SK-N-SH (cell line): ENCODE results near the gene CDH23. TPM values are rescaled to one million over a fixed set of nuclear protein-coding genes. Genes with fewer than 3 reads are reported as not detected.

Source experiments
- CTCF ChIA-PET: fragments of 300-600, 350-600 bp; formaldehyde crosslinking; extraction: SDS; loops from one replicate; lab custom pipeline; 2021; lab: Yijun Ruan, JAX
- POLR2A ChIA-PET: fragments of 350-600 bp; sonication (Branson Sonifier 250); formaldehyde crosslinking; extraction: SDS; loops from one replicate; lab custom pipeline; 2020; ENCODE audit warnings: antibody characterized with exemption, inconsistent platforms; lab: Yijun Ruan, JAX
- DNase-seq: peaks from one replicate; pipeline ENCODE4 v3.0.0; 2012
- H2AFZ ChIP-seq: fragments of 200-600 bp; sonication (generic); 2 replicates; pipeline ENCODE4 v1.8.1; 2016; ENCODE audit warnings: antibody characterized with exemption, mild to moderate bottlenecking, low read depth
- H3F3A ChIP-seq: fragments of 200-600 bp; sonication (generic); replicated peaks from 2 replicates; pipeline ENCODE3; 2016; ENCODE audit warnings: antibody characterized with exemption, mild to moderate bottlenecking; ENCODE audit not compliant: insufficient read depth
- H3K27ac ChIP-seq, 2 experiments: fragments of 200-500 bp in 1 of 2; fragments of 200-600 bp in 1 of 2; sonication (Bioruptor generic) in 1 of 2; sonication (generic), shearing (Covaris generic) in 1 of 2; 2 replicates each; pipeline versions ENCODE4 v1.5.1 to v1.6.1; 2014 to 2016; ENCODE audit warnings: low read depth in 2 of 2, inconsistent platforms in 1 of 2, low read length in 1 of 2, mild to moderate bottlenecking in 1 of 2, mixed read lengths in 1 of 2
- H3K27me3 ChIP-seq: fragments of 200-600 bp; sonication (generic), shearing (Covaris generic); 2 replicates; pipeline ENCODE4 v1.6.1; 2016; ENCODE audit warnings: mixed run types; ENCODE audit not compliant: insufficient read depth
- H3K36me3 ChIP-seq, 2 experiments: fragments of 200-500 bp in 1 of 2; fragments of 200-600 bp in 1 of 2; sonication (Bioruptor generic) in 1 of 2; sonication (generic) in 1 of 2; replicated peaks in 1 of 2; 2 replicates each; pipeline versions ENCODE3 to v1.5.1; 2014 to 2016; ENCODE audit warnings: low read length in 1 of 2, mild to moderate bottlenecking in 1 of 2; ENCODE audit not compliant: insufficient read depth in 2 of 2, control insufficient read depth in 1 of 2
- H3K4me1 ChIP-seq, 2 experiments: fragments of 200-500 bp in 1 of 2; fragments of 200-600 bp in 1 of 2; sonication (Bioruptor generic) in 1 of 2; sonication (generic), shearing (Covaris generic) in 1 of 2; 2 replicates each; pipeline versions ENCODE4 v1.5.1 to v1.6.1; 2014 to 2016; ENCODE audit warnings: low read depth in 1 of 2, low read length in 1 of 2, mixed run types in 1 of 2; ENCODE audit not compliant: insufficient read depth in 2 of 2, control insufficient read depth in 1 of 2
- H3K4me2 ChIP-seq: fragments of 200-600 bp; sonication (generic), shearing (Covaris generic); 2 replicates; pipeline ENCODE4 v1.6.1; 2017; ENCODE audit warnings: mixed run types
- H3K4me3 ChIP-seq, 2 experiments: fragments of 200-500 bp in 1 of 2; fragments of 200-600 bp in 1 of 2; sonication (Bioruptor generic) in 1 of 2; sonication (generic), shearing (Covaris generic) in 1 of 2; 2 replicates each; pipeline versions ENCODE4 v1.5.1 to v1.8.1; 2014 to 2016; ENCODE audit warnings: low read depth in 2 of 2, inconsistent platforms in 1 of 2, low read length in 1 of 2, mild to moderate bottlenecking in 1 of 2, mixed read lengths in 1 of 2, moderate library complexity in 1 of 2
- H3K79me2 ChIP-seq: fragments of 200-600 bp; sonication (generic); 2 replicates; pipeline ENCODE4 v1.8.1; 2017; ENCODE audit warnings: mild to moderate bottlenecking; ENCODE audit not compliant: insufficient read depth
- H3K9ac ChIP-seq: fragments of 200-600 bp; sonication (generic); 2 replicates; pipeline ENCODE4 v1.6.1; 2017; ENCODE audit warnings: mixed run types
- H3K9me2 ChIP-seq: fragments of 200-600 bp; sonication (generic); 2 replicates; pipeline ENCODE4 v1.6.1; 2017; ENCODE audit warnings: mixed run types
- H3K9me3 ChIP-seq: fragments of 200-600 bp; sonication (generic); 2 replicates; pipeline ENCODE4 v1.6.1; 2017; ENCODE audit warnings: mixed run types, mild to moderate bottlenecking, moderate library complexity
- H4K20me1 ChIP-seq: fragments of 200-600 bp; sonication (generic); 2 replicates; pipeline ENCODE4 v1.6.1; 2017; ENCODE audit warnings: mild to moderate bottlenecking, mixed run types; ENCODE audit not compliant: insufficient read depth
- ELF1 ChIP-seq: IDR thresholded peaks from 2 replicates; pipeline ENCODE4 v1.4.0; 2012
- EZH2phosphoT487 ChIP-seq: fragments of 200-600 bp; sonication (generic); IDR thresholded peaks from 2 replicates; pipeline ENCODE4 v1.6.1; 2017; ENCODE audit warnings: low read depth, mixed run types, mild to moderate bottlenecking, antibody characterized with exemption, moderate library complexity, borderline replicate concordance
- FOXJ3 ChIP-seq: sonication (generic); formaldehyde crosslinking; IDR thresholded peaks from 2 replicates; pipeline ENCODE4 v1.5.1; 2020; ENCODE audit warnings: mild to moderate bottlenecking, missing genetic modification reagents
- GATA2 ChIP-seq: sonication (generic); formaldehyde crosslinking; IDR thresholded peaks from 2 replicates; pipeline ENCODE4 v1.5.0; 2020; ENCODE audit warnings: mild to moderate bottlenecking, missing genetic modification reagents
- JUND ChIP-seq: IDR thresholded peaks from 2 replicates; pipeline ENCODE4 v1.4.0; 2012
- MAX ChIP-seq: IDR thresholded peaks from 2 replicates; pipeline ENCODE4 v1.4.0; 2012; ENCODE audit warnings: low read depth
- NFIC ChIP-seq: IDR thresholded peaks from 2 replicates; pipeline ENCODE4 v1.4.0; 2012; ENCODE audit warnings: borderline replicate concordance
- NRF1 ChIP-seq: IDR thresholded peaks from 2 replicates; pipeline ENCODE4 v1.6.1; 2012; ENCODE audit warnings: low read depth, mild to moderate bottlenecking, low read length
- RAD21 ChIP-seq: IDR thresholded peaks from 2 replicates; pipeline ENCODE4 v1.6.1; 2012; ENCODE audit warnings: mild to moderate bottlenecking, low read length
- RCOR1 ChIP-seq: fragments of 150-350 bp; IDR thresholded peaks from 2 replicates; pipeline ENCODE4 v1.6.1; 2017; ENCODE audit warnings: antibody characterized with exemption, low read length
- TAF1 ChIP-seq: IDR thresholded peaks from 2 replicates; pipeline ENCODE4 v1.6.1; 2012; ENCODE audit warnings: low read depth, mild to moderate bottlenecking, low read length, moderate library complexity, borderline replicate concordance
- USF1 ChIP-seq: IDR thresholded peaks from 2 replicates; pipeline ENCODE4 v1.4.0; 2012; ENCODE audit warnings: low read depth, borderline replicate concordance
- YY1 ChIP-seq: IDR thresholded peaks from 2 replicates; pipeline ENCODE4 v1.4.0; 2012; ENCODE audit warnings: low read depth, mild to moderate bottlenecking
- WGBS: methylation state at CpG from one replicate; pipeline ENCODE4 v1.1.6; 2017; ENCODE audit warnings: low lambda C conversion rate; 5-methylcytosine and 5-hydroxymethylcytosine counted together
- polyA plus RNA-seq, 3 experiments: library from polyadenylated mRNA; depleted of rRNA; stranded (reverse); fragments of >200 nt; gene quantifications; 2 replicates each; pipeline ENCODE4 v1.2.3, GENCODE V29; 2012

The CDH23 gene
- polyA plus RNA-seq, 1 of the 3 experiments (the other 2 are of a cell fraction), result 0.03 TPM

GRCh38 chr10:71763352-71764127 lies 366.8 kb downstream of the CDH23 start:
- Histone ChIP-seq H3K27ac (no peak overlapping the region), H3K9ac (no peak overlapping the region), H3F3A (no peaks in the 10 kb centered on the region), H4K20me1 (no peaks in the 10 kb centered on the region), H3K36me3 (no peaks in the 10 kb centered on the region), H3K9me3 (no peaks in the 10 kb centered on the region), H3K79me2 (no peaks in the 10 kb centered on the region), H2AFZ (no peak overlapping the region), H3K4me2 (no peak overlapping the region), H3K9me2 (no peaks in the 10 kb centered on the region), H3K4me3 (no peak overlapping the region), H3K4me1 (peaks cover 12 to 15% of the 10 kb centered on the region in 2 experiments; a peak in 3 of 4 replicates), H3K27me3 (no peaks in the 10 kb centered on the region)
- ChIA-PET CTCF (interaction anchor here (0.9 to 1.8 kb wide), 7 partner anchors 8 to 133 kb away, joined by 3 to 7 read pairs (median 4); partner anchors contain the start of gene VSIR), POLR2A (no interaction called here)
- 84% methylated on average over 11 of the region's 11 CpGs for WGBS
- no peak for TF ChIP-seq TAF1
- TF ChIP-seq RAD21, result no peak
- no peak for TF ChIP-seq NRF1
- TF ChIP-seq ELF1, result no peak
- TF ChIP-seq RCOR1, result no peak
- no peak for TF ChIP-seq YY1
- no peak for TF ChIP-seq FOXJ3 (CRISPR knock-in tag)
- no peak for TF ChIP-seq USF1
- TF ChIP-seq JUND, result no peak
- no peak for TF ChIP-seq EZH2phosphoT487
- DNase-seq, result no peak

DNA sequence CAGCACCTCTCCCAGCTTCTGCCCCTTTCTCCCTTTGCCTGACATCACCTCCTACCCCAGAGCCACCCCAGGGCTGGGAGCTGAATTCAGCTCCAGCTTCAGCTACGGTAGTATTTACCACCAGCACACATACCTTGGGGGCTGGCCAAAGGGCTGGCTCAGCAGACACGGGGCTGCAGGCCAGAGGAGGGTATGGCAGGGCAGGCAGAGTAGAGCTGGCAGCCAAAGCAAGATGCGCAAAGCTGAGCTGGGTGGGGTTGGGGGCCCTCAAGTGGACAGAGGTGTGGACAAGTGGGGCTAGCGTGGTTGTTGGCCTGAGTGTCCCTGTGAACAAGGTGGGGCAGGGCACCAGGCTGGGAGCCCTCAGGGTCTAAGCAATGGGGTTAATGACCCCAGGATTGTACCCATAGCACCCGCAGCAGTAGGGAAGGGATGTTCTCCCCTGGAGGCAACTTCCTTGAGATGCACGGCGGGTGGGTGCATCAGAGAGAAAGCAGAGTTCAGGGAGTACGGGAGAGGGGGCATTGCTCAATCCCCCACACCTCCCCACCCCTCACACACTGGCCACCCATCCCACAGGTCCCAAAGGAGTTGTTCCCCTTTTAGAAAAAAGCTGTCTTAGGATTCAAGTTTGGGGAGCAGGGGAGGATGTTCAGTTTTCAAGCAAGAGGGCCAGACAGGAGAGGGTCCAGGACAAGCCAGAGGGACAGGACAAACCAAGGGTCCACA lies 368.6 kb downstream of the CDH23 start:
- no peaks in the 10 kb centered on the region for H3K36me3 ChIP-seq
- TF ChIP-seq MAX (0 out of 2 replicates have a peak, but pooled peaks have one; percentile 21), GATA2 (CRISPR knock-in tag) (no peak), NFIC (peak; percentile 49; the same call in 1 of the 2 replicates), FOXJ3 (CRISPR knock-in tag) (no peak)
- TF ChIP-seq, all 33 proteins: peak for 2
- WGBS, result 79% methylated on average over 7 of the region's 8 CpGs
- no peak overlapping the region for H3K4me3 ChIP-seq
- no peak overlapping the region for H3K9ac ChIP-seq
- no peak for DNase-seq
- H3K27me3 ChIP-seq, result no peaks in the 10 kb centered on the region
- no peaks in the 10 kb centered on the region for H4K20me1 ChIP-seq
- H3F3A ChIP-seq, result peaks cover 3% of the 10 kb centered on the region
- ChIA-PET CTCF (interaction anchor here (1.8 kb wide), 1 partner anchor 131 kb away, joined by 7 read pairs; no protein-coding TSS in a partner anchor), POLR2A (interaction anchor here (0.5 kb wide), 1 partner anchor 165 kb away, joined by 3 read pairs; no protein-coding TSS in a partner anchor)
- no peaks in the 10 kb centered on the region for H3K79me2 ChIP-seq
- no peak overlapping the region for H2AFZ ChIP-seq
- no peak overlapping the region for H3K4me2 ChIP-seq
- H3K9me2 ChIP-seq, result no peaks in the 10 kb centered on the region
- H3K9me3 ChIP-seq, result no peaks in the 10 kb centered on the region
- H3K27ac ChIP-seq, result no peak overlapping the region
- peaks cover 12 to 15% of the 10 kb centered on the region in 2 experiments; a peak in 3 of 4 replicates for H3K4me1 ChIP-seq
